ENCODE measurements around the gene SLC26A3.

Gene SLC26A3

GRCh38 chr7:107815254-107815882, 12.3 kb upstream of the SLC26A3 start:
- DNase-seq = peak; percentile 25

- DNase-seq = no peak
Observed at GRCh38 chr7:107813524-107813923, 10.5 kb upstream of the SLC26A3 start.

GRCh38 chr7:107811934-107812333, 8.9 kb upstream of the SLC26A3 start:
- DNase-seq = no peak

DNA sequence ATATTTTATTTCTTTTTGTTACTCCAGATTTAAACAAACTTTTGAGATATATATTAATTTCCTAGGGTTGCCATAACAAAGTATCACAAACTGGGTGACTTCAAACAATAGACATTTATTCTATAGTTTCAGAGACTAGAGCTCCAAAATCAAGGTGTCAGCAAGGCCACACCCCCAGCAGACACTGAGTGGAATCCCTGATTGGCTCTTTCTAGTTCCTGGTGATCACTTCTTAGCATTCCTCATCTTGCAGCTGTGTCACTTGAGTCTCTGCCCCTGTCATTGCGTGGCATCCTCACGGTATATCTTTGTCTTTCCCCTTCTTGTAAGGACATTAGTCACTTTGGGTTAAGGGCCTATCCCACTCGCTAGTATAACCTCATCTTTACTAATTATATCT, 7.6 kb upstream of the SLC26A3 start:
- DNase-seq = no peak

DNA sequence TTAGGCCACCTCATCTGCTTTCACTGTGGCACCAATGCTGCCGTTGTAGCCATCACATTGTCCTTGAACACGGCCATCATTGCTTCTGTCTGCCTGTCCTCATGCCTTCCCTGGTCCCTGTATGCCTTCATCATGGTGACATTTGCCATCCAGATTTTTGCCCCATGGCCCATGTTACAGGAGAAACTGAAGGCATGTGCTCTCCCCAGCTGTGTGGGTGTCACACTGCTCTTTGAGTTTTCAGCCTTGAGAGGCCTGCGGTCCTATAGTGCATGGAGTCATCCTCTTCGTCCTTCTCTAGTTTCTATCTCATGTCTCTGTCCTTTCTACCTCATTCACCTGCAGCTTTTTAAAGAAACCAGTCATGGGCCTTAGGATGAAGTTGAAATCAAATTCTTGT, 6.2 kb upstream of the SLC26A3 start:
- no peak for DNase-seq

DNA sequence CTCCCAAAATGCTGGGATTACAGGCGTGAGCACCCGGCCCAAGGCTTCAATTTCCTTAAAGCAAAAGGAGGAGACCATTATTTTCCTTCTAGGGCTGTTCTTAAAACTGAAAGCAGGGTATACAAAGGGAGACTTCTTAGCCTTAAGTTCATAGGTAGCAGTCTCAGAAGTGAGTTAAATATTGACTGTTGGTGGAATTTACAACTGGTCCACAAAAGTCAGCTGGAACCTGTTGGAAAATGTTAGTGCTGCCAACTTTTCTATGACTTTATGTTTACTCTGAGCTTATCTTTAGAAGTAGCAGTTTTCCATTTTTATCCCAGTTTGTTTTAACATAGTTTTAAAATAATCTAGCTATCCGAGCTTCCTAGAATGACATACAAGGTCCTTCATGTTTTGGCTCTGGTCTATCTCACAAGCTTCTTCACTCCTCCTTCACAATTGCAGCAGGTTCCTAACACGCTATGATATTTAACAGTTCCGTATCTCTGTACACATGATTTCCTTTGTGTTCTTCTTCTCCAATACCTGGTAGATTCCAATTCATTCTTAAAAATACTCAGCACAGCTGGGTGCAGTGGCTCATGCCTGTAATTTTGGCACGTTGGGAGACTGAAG, 3.3 kb downstream of the SLC26A3 start:
- DNase-seq = no peak

DNA sequence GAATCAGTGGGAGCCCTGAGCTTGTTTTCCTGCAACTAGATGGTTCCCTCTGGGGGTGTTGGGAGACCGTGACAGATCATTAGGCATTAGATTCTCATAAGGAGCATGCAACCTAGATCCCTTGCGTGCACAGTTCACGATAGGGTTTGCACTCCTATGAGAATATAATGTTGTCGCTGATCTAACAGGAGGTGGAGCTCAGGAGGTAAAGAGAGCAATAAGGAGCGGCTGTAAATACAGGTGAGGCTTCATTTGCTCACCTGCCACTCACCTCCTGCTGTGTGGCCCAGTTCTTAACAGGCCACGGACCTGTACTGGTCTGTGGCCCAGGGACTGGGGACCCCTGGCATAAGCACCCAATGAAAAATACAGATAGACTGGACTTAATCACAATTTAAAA, 10.7 kb downstream of the SLC26A3 start:
- no peak for DNase-seq

DNA sequence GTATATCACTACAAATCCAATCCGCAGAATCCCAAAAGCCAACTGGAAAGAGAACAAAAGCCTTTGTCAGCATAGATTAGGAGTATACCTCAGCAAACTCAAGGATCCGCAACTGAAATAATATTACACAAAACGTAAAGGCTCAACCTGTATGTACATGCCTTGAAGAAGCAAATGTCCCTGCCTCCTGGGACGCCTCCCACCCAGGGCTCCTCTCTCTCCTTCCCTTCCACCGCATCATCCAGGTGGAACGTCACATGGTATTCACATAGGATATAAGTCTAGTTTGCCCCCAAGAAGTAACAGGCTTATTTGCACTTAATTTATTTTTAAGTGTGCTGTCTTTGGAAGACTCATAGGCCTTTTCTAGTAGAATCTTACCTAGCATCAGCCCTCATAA, 13.4 kb downstream of the SLC26A3 start:
- no peak for DNase-seq

DNA sequence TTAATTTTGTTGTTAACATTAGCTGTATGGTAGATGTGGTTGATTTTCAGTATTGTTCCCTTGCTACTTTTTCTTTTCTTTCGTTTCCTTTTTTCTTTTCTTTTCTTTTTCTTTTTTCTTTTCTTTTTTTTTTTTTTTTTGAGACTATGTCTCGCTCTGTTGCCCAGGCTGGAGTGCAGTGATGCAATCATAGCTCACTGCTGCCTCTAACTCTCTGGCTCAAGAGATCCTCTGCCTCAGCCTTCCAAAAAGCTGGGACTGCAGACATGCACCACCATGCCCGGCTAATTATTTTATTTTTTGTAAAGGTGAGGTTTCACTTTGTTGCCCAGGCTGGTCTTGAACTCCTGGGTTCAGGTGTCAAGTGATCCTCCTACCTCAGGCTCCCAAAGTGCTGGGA, 14.4 kb downstream of the SLC26A3 start:
- no peak for DNase-seq

DNA sequence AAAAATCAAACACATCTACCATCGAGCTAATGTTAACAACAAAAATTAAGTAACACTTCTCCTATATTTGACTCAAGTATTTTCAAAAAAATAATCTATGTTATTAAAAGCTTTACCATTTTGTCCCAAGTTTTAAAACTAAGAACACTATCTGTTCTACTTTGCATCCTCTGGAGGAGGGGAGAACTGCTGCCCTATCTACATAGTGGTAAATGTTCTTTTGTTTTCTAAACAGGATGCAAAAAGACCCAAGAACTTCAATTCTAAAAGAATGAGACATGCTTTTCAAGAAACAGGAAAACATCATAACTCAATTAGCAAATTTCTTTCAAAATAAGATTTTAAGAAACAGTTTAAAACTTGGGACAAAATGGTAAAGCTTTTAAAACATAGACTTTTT, 14.8 kb downstream of the SLC26A3 start:
- no peak for DNase-seq

DNA sequence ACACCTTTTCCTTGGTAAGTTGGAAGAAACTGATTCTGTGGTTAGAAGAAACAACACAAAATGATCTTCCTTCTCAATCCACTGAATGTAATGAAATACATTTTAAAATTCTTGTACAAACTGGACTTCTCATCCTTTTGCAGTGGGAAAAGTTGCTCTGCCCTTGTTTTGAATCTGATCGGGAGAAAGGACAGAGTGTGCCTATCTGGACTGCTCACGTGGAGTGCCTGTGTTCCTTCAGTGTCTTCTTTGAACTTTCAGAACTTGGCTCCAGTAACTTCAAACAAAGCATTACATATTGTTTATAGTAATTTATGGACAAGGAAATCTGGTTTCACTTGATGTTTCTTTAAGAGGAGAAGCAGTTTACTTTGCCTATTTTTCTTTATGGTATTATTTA, 17.1 kb downstream of the SLC26A3 start:
- no peak for DNase-seq

GRCh38 chr7:107785170-107785569, 17.9 kb downstream of the SLC26A3 start:
- no peak for DNase-seq

DNA sequence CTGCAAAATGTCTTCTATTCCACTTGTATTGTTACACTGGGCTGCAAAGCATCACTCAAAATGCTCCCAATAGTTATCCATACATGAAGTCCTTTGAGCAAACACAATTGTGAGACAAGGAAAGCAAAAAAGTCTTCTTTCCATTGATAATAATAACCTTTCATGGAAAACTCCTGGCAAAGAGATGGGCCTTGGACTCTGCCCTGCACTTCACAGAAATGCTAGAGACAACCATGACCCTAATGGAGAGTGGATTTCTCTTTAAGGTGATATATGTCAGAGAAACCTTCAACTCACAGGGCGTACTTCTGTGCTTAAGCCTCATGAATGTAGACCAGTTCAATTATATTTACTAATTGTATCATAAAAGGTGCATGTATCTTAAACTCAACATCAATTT, 19.4 kb downstream of the SLC26A3 start:
- DNase-seq = no peak

GRCh38 chr7:107782374-107782773, 20.6 kb downstream of the SLC26A3 start:
- no peak for DNase-seq

GRCh38 chr7:107779647-107780099, 23.4 kb downstream of the SLC26A3 start:
- no peak for DNase-seq

DNA sequence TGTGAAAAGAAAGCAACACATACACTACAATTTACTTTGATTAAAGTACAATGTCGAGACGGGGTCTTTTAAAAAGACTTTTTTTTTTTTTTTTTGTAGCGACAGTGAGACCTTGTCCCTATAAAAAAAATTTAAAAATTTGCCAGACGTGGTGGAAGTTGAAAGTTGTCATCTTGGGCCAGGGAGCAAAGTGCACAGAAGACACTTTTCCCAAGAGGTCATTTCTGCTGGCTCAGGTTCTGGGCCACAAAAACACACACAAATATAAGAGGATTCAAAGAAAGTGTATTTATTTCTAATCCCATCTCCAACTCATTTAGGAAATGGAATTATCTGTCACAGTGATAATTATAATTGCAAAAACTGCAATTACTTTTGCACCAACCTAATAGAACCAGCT, 24.7 kb downstream of the SLC26A3 start:
- no peak for DNase-seq

DNA sequence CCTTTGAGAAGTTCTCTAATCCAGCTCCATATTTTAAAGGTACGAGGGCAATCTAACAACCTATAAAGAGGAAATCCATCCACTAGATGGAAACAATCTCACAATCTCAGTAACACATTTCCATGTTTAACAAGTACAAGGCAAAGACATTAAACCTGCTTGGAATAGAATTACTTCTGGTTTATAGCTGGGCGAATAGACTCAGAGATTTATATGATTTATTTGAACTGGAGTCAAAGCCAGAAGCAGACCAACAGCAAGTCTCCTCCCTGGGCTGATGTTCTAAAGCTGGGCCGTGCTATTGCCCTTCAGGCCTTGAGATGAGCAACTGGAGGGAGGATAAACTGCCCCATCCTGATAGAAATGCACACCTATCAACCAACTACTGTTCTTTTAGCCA, 25.3 kb downstream of the SLC26A3 start:
- no peak for DNase-seq

- DNase-seq = no peak
Observed at GRCh38 chr7:107773027-107773426, 30.0 kb downstream of the SLC26A3 start.

DNA sequence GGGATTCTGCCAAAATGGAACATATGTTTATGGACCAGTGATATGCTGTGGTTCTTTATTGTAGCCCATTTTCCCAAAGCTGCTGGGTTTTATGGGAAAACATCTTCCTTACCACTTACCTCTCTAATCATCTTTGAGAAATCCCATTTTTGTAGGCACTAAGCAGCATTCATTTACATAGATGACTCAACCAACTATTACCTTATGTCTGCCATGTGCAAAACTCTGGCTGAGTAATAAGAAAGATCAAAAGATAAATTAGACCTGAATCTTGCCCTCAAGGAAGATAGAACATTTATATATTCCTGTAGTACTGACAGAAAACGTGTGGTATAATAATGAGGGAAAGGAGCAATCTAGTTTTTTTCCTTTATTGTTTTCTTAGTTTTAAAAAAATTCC, 34.8 kb downstream of the SLC26A3 start:
- no peak for DNase-seq

DNA sequence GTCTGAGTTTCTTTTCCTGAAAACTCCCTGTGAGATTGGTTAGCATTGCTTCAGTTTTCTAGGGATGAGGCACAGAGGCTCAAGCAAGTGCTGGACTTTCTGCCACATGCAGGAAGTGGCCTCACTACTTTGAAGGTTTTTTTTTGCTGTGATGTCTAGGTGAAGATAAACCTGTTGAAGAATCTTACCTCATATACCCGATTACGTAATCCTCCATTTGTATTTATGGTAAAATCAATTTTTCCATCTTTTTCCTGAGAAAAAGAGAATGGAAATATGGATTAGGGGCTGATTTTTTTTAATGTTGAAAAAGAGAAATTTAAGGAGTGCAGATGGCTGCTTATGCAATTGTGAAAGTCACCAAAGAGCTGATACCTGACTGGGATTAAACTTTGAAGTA, 35.6 kb downstream of the SLC26A3 start:
- no peak for DNase-seq

DNA sequence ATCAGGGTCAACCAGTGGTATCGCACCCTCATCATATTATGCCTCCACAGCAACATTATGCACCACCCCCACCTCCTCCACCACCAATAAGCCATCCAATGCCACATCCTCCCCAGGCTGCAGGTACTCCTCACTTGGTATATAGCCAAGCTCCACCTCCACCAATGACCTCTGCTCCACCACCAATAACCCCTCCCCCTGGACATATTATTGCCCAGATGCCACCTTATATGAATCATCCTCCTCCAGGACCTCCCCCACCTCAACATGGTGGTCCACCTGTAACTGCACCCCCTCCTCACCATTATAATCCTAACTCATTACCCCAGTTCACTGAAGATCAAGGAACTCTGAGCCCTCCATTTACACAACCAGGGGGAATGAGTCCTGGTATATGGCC, 44.4 kb downstream of the SLC26A3 start:
- no peak for DNase-seq

- no peak for DNase-seq
Observed at GRCh38 chr7:107754642-107755041, 48.4 kb downstream of the SLC26A3 start.

DNA sequence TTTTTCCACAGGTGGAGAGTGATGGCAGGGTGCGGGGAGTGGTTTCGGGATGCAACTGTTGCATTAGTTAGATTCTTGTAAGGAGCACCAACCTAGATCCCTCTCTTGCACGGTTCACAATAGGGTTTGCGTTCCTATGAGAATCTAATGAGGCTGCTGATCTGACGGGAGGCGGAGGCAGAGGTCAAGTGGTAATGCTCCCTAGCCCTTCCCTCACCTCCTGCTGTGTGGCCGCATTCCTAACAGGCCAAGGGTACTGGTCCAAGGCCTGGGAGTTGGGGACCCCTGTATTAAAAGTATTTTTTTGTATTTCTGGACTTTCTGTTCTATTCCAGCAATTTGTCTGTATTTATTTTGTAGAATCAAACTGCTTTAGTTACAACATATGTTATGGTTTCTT, 51.9 kb downstream of the SLC26A3 start:
- no peak for DNase-seq

GRCh38 chr7:107746006-107746405, 57.0 kb downstream of the SLC26A3 start:
- DNase-seq = no peak

GRCh38 chr7:107744345-107744750, 58.7 kb downstream of the SLC26A3 start:
- DNase-seq = peak; percentile 49

Measured in inflammatory macrophage treated with lipopolysaccharide for 4 hours (primary cell).